IPS DF 4.7 (cell line): ENCODE measurements around the gene ASAP2.

Experiments used
- DNase-seq: peaks from one replicate; pipeline ENCODE4 v3.0.0-alpha.2; 2013; ENCODE audit warnings: low spot score; ENCODE audit errors: extremely low read depth

Gene ASAP2

GRCh38 chr2:9273486-9274130 is 67.0 kb downstream of the ASAP2 start:
- no peak for DNase-seq

DNA sequence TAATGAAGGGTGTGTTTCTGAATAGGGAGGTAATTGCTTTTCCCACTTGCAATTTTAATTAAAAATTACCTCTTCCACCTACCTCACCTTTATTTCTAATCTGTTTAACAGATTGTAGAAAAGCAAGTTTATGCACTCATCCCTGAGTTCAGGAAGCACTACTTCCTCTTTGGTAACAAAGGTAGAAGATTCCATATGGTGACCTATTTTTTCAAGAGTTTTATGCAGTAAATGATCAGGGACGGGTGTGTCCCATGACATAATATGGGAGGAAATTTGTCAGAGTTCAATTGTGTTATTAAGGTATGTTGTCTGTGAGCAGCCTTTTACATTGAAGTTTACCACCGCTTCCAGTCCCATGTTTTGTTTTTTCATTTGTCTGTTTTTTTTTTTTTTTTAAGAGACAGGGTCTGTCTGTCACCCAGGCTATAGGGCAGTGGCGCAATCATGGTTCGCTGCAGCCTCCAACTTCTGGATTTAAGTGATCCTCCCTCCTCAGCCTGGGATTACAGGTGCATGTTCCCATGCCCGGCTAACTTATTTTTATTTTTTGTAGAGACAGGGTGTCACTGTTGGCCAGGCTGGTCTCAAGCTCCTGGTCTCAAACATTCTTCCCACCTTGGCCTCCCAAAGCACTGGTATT is 68.2 kb downstream of the ASAP2 start:
- DNase-seq, result no peak

DNA sequence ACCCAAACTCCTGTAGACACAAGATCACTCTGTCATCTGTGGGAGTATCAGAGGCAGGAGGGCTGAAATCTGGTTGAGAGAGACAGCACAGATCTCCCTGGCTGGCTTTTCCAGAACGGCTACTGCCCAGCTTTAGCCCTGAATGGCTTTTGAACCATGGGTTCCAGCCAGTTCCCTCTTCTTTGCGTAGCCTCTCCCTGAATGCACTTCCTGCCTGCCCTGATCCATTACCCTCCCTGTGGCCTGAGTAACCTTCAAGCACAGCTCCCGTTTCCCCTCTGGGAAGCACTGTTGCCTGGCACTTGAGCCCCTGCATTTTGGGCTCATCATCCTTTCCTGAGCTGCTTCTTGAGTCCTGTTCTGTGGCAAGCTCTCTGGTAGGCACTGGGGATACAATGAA is 68.8 kb downstream of the ASAP2 start:
- no peak for DNase-seq

DNA sequence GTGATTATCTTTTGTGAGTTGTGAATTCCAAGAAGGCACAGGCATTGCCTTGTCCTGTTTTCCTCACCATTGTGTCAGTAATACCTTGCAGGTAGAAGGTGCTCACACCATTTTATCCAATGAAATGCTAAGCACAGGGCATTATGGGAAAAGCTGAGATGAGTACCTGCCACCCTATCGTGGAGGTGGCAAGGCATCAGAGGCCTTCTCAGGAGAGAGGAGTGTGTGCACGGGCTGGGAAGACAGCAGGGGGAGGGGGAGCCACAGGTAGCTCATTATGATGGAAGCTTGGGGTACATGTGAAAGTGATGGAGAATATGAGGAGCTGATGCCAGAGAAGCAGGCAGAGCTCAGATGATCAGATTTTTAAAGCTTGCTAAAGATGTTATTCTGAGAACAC is 69.5 kb downstream of the ASAP2 start:
- DNase-seq, result no peak

- no peak for DNase-seq
Observed at GRCh38 chr2:9276901-9277451, 70.4 kb downstream of the ASAP2 start.

GRCh38 chr2:9278439-9278838 is 71.8 kb downstream of the ASAP2 start:
- no peak for DNase-seq

GRCh38 chr2:9279426-9279825 is 72.8 kb downstream of the ASAP2 start:
- DNase-seq, result no peak

GRCh38 chr2:9280224-9280623 is 73.6 kb downstream of the ASAP2 start:
- no peak for DNase-seq

GRCh38 chr2:9281145-9281544 is 74.5 kb downstream of the ASAP2 start:
- no peak for DNase-seq

- no peak for DNase-seq
Observed at GRCh38 chr2:9282128-9283112, 75.8 kb downstream of the ASAP2 start.

DNA sequence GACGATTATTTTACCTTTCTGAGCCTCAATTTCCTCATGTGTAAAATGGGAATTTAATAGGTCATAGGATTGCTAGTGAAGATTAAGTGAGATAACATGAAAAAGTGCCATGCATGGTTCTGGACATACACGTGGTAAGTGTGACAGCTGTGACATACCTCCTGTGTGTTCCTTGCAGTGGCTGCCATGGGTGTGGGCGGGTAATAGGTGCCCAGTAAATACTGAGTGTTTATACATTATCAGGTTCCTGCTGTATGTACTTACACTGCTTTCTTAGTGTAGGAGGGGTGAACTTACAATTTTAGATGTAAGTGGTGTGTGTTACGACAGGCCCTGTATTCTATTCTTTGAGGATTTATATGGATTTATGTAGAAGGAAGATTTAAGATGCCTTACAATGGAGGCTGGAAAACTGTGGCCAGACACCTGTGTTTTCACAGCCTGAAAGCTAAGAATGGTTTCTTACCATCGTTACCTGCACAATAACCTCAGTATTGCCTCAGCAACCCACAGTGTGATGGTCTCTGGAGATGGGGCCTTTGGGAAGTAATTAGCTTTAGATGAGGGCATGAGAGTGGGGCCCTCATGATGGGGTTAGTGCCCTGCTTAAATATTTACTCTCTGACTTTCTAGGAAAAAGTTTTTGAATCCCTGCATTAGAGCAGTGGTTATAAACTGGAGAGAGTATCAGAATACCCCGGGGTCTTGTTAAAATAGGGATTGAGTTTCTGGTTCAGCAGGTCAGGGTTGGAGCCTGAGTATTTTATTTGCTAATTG is 78.1 kb downstream of the ASAP2 start:
- no peak for DNase-seq

DNA sequence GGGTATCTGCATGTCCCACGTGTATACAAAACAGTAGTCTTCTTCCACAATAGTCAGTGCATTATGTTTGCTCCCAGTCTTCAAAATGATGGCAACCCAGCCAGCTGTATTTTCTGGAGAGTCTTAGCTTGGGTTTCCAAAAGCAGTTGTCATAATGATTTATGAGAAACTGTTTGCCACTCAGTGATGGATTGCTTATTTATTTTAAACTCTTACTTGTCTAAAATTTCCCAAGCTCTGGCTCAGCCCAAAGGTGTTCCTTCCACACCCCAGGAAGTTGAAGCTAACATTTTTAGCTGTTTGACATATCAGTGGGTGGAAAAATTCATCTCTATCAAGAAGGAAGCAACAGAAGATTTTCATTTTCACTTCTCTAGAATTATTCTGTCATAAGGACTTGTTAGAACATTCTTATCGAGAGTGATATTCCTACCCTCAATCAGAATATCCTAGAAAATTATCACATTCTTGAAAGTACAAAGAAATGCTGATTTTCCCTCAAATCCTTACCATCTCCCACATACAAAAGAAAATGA is 78.8 kb downstream of the ASAP2 start:
- DNase-seq, result no peak

DNA sequence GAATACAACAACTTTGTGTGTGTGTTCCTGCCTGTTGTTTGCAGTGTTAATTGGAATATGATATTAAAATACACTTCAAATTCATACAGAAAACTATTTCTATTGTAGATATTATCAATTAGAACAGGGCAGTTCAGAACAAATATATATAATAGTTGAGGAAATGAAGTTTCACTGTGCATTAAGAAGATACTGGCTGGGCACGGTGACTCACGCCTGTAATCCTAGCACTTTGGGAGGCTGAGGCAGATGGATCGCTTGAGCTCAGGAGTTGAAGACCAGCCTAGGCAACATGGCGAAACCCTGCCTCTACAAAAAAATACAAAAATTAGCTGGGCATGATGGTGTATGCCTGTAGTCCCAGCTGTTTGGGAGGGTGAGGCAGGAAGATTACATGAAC is 79.3 kb downstream of the ASAP2 start:
- no peak for DNase-seq

GRCh38 chr2:9286554-9287399 is 80.2 kb downstream of the ASAP2 start:
- no peak for DNase-seq

DNA sequence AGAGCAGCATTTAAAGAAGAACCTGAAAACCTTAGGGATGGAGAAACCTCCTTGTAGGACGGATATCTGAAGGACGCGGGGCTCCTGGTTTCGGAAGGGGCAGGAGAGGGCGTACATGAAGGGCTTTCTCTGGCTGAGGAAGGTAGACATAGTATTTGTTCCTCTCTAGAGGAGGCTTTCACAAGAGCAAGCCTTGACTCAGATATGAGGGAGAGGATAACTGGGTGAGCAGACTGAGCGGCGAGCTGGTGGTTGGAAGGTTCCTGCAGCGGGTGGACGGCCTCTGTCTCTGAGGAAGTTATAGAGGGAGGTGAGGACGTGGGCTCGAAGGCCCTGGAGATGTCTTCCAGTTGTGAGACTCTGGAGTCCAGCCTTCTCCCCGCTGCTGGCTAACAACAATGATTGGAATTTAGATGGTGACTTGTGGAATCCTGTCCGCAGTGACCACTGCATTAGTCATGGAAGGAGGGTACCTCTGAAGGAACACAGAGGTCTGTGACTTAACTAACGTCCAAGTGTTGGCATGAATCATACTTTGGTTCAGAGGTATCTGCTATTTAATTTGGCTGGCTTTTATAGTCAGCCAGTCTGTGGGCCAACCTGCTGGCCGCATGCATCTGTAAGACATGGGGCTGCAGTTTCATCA is 80.9 kb downstream of the ASAP2 start:
- DNase-seq, result no peak

DNA sequence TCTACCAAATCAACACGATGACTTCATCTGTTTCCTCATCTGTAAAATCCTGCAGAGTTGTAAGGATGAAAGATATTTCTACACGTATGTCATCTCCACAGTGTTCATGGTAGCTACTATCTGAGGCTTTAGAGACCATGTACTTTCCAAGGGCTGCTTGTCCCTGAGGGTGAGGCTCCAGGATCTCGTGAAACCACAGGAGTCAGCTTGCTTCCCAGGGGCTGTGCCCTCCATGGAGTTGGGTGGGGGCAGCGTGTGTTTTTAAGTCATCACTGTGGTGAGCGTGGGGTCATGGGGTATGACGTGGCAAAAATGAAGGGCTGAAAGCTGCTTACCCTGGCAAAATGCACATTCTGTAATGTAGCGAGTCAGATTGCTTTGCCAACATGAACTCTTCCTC is 81.6 kb downstream of the ASAP2 start:
- DNase-seq, result no peak

DNA sequence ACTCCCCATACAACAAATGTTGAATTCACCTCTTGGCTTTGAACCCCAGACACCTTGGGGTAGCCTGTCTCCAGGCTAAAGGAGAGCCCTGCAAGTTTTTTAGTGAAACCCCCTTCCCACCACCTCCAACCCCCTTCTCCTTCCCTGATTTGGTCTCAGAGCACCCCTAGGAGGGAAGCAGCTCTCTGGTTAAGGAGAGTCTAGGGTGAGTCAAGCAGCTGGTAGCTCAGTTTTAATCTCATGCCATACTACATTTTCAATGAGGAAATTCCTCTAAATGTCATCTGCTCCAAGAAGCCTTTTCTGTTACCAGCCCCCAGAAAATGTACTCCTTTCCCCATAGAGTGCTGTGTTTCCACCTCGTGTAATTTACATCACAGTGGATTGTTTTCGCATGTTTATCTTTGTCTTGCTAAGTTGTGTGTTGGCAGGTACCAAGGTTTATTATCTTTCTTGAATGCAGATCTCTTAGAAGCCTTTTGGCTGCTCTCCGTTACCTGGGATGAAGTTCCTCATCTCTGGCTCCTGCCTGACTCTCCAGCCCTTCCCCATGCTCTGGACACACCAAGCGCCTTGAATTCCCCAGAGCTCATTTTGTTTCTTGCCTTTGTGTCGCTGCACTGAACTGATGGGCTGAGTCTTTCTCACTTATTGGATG is 82.2 kb downstream of the ASAP2 start:
- DNase-seq, result no peak

GRCh38 chr2:9291331-9291730 is 84.7 kb downstream of the ASAP2 start:
- DNase-seq, result no peak

GRCh38 chr2:9291866-9292265 is 85.3 kb downstream of the ASAP2 start:
- no peak for DNase-seq
